GM18861 (cell line): Measurements from ENCODE around the gene MICALL2.

ENCODE experiments used
- ATAC-seq: cut with Tn5 transposase; IDR thresholded peaks from one replicate; pipeline ENCODE4 v1.9.1; 2021; ENCODE audit not compliant: unreplicated experiment

Gene MICALL2

DNA sequence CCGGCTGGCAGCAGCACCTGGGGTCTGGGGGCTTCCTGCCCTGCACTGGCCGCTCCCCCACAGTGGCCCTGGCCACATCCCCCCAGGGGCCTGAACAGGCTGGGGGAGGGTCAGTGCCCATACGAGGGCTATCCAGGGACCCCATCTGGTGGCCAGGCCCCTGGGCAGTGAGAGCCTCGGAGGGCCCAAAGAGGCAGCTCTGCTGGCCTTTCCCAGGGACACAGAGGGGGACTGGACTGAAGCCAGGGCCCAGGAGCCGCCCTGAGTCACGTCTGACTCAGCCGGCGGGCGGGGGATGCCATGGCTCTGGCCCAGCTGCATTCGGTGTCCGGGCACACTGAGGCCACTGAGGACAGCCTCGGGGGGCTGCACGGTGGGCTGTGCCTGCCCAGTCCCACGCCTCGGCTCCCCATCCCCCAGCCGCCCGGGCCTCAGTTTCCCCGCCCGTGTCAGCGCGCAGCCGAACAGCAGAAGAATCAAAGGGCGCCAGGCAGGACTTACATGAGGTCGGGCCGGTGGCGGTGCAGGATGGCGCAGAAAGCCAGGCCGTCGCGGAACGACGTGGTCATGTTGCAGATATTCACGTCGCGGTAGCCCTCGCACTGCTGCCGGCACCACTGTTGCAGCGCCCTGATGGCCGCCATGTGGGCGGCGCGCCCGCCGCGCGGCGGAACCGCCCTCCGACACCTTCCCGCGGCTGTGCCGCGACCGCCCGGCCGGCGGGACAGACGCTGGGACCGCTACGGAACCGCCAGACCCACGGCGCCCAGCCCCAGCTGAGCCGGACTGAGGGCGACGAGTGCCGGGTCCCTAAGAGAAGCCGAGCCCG lies at the start of gene MICALL2:
MICALL2 (minus strand) TSS at position 788 of the 829 bp plus-strand sequence; CDS start at position 644, 144 bp downstream.
- peak; percentile 8 for ATAC-seq

DNA sequence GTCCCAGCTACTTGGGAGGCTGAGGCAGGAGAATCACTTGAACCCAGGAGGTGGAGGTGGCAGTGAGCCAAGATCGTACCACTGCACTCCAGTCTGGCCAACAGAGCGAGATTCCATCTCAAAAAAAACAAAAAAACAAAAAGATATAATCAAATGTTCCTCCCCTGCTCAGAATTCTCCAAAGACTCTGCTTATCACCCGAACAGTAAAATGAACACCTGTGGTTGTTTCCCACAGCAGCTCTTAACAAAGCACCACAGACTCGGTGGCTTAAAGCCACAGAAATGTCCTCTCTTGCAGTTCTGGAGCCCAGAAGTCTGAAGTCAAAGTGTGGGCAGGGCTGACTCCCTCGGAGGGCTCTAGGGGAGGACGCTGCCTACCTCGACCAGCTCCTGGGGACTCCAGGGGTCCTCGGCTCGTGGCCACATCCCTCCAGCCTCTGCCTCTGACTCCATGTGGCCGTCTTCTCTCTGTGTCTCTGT lies 49.0 kb upstream of the MICALL2 start:
- ATAC-seq = no peak

DNA sequence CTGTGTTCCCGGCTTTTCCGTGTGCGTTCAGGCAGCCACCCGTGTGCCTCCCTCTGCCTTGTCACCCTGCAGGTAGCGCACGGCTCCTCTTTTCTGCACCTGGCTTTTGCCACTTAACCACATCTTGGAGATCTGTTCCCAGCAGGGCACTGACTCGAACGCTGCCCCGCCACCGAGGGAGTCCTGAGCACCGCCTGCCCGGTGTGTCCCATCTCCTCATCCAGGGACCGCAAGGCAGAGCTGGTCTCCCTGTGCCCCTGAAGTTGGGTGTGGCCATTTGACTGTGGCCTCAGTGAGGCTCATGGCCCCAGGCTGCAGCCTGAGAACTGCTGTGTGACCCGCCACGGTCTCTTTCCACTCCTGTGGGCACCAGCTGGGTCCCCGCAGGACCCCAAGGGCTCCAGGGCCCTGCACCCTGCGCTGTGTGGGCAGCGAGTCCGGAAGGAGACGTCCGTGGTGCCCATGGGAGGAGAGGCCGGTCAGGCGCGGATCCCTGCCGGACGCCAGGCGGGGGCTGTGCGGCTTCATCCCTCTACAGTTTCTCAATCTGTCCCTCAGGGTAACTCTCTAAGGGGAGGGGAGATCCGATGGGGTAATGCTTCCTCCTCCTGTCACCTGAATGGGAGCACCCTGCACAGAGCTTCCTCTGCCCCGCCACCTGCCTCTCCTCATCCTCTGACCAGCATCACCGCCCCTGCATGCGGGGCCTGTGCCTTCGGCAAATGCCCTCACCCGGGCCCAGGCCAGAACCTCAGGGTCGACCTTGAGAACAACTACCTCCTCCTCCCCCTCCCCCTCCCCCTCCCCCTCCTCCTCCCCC lies 46.7 kb upstream of the MICALL2 start:
- ATAC-seq = no peak

DNA sequence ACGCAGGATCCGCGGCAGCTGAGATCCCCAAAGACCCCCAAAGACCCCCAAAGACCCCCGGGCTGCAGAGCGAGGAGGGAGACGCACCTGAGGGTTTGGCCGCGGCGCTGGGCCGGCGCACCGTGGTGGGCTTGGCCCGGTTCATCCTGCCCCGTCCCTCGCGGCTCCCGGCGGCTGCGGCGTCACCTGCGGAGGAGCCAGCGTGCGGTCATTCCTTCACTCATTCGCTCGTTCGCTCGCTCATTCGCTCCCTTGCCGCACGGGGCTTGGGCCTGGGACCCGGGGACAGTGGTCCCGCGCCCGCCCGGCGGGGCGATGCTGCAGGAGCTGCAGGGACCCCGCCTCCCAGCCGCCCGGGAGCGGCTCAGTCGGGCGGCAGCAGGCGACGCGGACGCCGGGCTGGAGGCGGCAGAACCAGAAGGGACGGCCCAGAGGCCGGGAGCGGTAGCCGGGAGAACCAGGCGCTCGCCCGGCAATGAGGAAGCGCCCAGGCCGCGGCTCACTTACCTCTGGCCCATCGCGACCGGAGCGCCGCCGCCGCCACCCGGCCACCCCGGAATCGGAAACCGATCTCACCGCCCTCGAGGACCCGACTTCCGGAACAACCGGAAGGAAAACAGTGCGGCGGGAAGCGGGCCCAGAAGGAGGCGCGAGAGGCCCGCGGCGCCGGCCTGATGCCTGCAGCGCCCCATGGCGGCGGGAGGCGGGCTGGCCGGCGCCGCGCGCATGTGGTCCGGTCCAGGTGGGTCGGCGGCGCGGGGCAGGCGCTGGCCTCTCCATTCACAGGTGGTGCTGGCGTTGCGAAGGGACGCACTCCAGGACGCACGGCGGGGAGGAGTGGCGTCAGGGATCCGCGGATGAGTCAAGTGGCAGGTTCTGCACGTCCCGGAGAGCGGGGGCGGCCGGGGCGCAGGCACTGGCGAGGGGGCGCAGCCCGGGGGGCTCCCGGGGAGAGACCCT lies 44.8 kb upstream of the MICALL2 start, which contains the start of gene INTS1:
INTS1 (minus strand) TSS at position 574 of the 960 bp plus-strand sequence; CDS start at position 145, 429 bp downstream.
- ATAC-seq = peak; percentile 74

DNA sequence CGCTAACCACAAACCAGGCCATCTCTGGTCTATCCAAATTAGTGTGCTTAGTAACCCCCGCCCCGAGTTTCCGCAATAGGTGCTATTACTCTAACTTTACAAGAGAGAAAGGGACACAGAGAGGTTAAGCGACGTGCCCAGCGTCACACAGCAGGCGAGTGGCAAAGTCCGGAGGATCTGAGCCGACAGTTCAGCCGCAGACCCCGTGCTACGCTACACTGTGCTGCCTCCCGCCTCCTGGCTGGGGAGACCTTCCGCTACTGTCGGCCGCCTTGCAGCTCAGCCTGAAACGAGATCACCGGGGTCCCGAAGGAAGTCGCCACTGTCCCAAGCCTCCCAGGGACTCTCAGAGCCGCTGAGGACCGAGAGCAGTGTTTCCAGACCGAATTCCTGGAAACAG lies 44.1 kb upstream of the MICALL2 start:
- no peak for ATAC-seq

DNA sequence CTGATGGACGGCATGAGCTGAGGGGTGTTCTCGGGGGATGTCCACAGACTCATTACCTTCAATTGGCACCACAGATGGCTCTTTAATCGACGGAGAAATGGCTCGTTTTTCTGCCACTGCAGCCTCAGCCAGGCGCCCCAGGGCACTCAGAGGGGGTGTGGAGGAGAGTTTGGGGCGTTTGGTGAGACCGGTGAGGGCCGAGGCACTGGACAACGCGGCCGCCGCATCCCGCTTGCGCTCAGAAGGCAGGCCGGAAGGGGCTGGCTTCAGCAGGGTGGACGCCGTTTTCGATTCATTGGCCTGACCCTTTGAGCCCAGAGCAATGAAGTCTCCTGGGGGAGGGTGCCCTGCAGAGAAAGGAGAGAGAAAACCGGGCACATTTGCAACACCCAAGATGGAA lies 43.6 kb upstream of the MICALL2 start:
- ATAC-seq = no peak

DNA sequence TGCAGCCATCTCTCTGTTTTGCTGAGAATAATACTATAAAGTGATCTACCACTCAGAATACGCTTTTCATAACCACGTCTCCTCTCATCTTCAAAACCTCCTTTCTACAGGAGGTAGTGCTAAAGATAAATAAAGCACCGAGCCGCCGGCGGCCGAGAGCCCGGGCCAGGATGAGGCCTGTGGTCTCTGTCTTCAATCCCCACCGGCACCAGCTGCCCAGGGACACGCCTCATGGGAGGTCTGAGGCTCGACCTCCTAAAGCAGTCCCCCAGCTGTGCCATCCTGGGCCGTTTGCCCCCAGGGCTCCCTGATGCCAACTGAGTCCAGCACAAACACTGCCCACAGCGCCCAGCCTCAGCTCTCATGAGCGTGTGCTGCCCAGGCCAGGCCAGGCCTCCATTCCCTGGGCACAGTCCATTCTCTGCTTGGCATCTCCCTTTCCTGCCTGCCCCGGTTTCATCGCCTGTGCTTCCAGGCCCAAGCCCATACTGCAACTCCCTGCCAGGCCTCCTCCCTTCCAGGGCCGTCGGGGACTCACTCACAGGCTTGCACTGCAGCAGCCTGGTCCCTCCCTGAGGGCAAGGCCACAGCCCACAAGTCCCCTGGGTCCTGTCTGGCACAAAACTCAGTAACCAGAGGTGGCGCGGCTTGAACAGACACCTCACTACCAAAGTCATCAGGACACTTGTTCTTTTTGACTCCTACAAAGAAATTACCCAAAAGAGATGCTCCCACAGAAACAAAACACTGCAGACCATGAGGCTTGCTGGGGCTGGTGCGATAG lies 42.4 kb upstream of the MICALL2 start:
- ATAC-seq = no peak

DNA sequence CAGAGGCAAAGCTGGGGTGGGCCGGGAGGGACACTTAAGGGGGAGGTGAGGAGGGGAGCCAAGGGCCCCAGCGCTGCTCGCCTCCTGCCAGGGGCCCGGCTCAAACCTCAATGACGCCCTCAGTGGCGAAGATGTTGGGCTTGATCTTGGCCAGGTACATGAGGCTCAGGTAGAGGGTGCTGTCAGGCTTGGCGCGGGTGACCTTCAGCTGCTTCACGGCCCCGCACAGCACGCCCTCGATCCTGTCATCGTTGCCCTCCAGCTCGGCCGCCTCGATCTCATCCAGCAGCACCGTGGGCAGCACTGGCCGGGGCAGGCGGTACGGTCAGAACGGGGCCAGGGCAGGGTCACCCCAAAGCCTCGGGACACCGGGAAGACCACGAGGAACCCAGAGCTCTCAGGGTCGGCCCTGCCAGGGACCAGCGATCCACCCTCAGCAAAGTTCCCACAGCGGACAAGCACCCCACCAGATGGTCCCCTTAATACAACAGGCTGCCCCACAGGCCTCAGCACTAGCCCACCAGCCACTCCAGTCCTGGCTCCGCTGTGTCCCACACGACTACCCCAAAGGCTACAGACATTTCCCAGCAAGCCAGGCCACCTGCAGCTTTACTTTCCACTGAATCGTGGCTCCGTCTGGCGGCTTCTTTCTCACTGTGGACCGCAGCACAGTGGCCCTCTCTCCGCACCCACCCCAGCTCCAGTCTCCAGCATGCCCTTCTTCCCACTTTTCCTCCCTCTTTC lies 41.0 kb upstream of the MICALL2 start:
- ATAC-seq = no peak

DNA sequence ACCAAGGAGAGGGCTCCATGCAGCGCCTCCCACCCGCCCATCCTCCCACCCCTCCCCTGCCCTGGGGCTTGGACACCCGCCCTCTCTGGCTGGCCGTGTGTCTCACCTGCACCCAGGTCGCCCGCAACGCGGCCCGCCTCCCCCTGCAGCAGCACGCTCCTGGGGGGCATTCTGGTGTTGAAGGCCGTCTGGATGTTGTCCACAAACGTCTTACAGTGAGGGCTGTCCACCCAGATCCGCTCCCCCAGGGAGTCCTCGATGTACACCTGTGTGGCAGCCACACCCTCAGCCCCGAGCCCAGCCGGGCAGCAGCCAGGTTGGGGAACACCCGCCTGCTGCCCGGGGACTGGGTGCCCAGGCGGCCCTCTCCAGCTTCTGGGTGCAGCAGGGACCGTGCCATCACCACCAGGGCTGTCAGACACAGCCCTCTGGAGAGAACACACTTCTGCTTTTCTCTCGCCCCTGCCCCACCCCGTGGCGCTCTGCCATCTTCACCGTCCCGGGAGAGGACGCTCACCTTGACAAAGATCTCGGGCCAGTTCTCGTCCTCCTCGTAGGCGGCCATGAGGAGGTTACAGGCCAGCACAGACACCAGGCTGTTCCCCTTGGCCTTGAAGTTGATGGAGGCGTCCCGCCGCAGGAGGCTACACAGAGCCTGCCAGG lies 40.2 kb upstream of the MICALL2 start:
- no peak for ATAC-seq

DNA sequence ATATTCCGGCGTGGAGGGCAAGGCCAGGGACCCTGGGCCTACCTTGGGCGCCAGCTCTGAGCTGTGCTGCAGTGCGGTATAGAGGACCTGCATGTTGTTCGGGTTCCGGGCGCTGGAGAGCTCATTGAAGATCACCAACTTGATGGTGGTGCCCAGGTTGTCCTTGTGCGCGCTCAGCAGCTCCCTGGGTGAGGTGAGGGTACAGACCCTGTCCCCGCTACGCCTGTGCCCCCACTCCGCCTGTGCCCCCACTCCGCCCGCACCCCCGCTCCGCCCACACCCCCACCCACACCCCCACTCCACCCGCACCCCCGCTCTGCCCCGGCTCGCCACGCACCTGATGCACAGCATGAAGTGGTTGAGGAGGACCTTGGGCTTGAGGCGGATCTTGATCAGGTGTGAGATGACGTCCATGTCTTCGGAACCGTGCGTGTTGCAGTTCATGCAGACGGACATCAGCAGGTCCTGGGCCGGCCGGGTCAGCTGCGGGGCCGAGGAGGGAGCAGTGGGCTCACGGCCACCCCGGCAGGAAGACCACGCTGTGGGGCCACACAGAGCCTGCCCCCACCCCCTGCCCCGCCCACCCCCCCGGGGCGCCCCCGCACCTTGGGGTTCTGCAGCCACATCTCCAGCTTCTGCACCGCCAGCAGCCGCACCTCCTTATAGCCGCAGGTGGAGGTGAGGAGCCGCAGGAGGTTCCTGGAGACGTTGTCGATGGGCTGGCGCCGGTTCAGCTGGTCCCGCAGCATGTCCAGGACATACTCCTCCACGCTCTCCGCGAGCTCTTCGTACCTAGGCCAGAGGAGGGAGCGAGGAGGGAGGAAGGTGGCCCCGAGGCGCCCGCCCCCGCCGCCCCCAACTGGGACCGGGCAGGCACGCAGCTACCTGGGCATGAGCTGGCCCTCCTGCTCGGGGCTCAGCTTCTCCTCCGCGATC lies 39.4 kb upstream of the MICALL2 start:
- ATAC-seq = no peak

DNA sequence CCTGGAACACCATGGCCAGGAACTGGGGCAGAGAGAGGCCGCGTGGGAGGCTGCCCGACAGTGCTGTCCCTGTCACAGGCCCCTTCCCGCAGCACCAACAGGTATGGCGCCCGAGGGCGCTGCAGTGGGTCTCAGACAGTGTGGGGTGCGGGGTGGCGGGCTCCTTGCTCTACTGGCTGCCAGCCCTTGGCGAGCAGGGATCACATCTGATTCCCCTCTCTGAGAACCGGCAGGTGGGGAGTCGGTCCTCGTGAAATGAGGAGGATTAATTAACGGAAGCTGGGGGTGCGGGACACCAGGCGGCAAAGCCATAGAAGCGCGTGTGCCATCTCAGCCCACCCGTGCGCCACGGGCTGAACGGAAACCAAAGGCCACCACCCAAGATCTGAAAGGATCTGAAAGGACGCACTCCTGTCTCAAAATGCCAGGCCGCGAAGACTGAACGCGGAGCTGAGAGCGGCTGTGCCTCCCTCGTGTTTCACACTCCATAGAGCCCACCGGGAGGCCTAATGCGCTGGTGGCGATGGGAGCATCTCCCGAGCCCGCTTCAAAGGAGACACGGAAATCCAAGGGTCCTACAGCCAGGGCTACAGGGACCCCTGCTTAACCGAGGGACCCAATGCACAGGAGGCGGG lies 38.1 kb upstream of the MICALL2 start:
- ATAC-seq = no peak

DNA sequence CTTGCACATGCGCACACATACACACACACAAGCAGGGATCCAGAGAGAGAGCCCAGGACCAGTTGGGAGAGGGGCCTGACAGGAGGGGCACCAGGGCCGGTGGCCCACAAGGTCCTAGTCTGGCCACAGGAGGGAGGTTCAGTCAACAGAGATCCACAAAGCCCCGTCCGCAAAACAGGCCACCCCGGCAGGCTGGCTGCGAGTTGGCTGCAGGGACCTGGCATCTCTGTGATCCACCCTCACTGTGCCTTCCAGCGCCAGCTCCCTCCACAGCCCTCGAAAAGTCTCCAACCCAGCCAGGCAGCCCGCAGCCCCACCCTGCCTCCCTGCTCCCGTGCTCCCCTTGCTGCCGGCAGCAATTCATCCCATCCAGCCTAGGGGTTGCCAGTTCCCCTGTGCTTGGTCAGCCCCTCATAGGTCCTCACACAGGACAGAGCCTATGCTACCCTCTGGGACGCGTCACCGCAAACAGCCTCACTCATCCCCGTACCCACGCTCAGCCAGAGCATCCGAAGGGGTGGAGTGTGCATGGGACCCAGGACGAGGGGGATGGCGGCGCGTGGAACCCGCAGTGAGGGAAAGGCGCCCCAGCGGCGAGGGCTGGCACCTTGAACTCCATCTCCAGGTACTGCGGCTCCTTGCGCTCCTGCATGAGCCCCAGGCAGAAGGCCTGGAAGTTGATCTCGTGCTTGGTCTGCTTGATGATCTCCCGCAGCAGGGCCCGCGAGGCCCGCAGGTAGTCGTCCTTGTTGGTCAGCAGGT lies 37.4 kb upstream of the MICALL2 start:
- no peak for ATAC-seq

DNA sequence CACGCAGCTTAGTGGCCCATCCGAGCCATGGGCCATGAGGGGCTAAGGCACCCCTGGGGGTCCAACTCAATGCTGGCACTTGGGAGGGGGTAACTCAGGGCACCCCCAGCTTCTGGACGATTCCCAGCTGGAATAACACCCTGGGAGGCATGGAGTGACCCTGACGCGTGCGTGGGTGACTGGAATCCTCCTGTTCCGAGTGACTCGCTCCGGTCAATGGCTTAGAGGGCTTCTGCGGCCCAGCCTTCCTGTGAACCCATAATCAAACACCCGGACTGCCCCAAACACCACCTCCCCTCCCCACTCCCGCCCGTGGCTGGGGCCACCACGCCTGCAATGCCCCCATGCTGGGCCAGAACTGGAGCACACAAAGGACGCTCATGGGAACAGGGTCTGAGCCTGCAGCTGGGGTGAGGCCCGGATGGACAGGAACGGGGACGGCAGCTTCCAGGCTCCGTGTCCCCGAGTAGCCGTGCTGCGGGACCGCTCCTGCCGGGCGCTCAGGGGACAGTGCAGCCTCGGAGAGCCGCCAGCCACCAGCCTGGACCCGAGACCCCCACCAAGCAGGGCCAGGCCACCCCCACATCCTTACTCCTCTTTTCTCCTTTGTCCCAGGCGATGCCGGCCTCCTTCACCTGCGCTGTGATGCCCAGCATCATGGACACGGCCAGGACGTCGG lies 36.4 kb upstream of the MICALL2 start:
- ATAC-seq = no peak

DNA sequence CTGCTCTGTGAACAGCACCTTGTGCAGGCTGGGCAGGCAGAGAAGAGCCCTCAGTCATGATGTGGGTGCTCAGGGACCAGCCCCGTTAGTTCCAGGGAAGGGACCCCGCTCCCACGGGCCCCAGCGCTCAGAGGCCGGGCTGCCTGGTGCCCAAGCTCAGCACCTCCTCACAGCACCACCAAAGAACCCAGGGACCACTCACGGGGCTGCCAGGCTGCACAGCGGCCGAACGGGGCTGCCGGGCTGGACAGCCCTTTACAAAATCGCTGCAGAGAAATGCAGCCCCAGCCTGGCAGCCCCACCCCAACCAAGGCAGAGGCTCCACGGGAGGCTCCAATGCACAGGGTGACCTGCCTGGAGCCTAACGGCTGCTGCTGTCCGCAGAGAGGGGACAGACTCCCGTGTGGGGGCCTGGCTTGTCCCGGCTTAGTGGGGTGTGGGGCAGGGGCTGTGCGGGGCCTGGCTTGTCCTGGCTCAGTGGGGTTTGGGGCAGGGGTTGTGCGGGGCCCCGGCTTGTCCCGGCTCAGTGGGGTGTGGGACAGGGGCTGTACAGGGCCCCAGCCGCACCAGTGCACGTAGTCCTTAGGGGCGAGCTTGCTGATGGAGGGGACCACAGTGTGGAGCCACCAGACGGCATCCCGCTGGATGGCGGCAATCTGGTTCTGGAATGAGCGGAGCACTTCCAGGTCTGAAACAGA lies 35.7 kb upstream of the MICALL2 start:
- ATAC-seq = no peak

DNA sequence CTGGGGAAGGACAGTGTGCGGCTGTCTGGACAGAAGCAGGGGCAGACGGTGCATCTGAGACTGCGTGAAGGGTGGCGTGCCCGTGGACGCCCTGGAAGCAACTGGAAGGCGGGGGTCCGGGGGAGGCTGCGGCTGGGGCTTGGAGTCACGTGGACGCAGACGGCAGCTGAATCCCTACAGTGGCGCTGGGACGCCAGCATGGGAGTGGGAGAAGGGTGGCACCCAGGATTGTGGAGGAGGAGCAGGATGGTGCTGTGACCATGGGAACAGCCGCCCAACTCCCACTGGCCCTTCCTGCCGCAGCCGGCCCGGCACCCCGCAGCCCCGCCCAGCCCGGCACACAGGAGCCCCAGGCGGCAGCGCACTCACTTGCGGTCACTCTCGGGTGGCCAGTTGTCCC lies 35.2 kb upstream of the MICALL2 start:
- no peak for ATAC-seq
